Tibial nerve (tissue), 4 donors: Measurements from ENCODE around the gene RTN4.

Experiments used
- EP300 ChIP-seq, 2 donors: sonication (generic); formaldehyde crosslinking; IDR thresholded peaks; one replicate each; pipeline ENCODE4 v1.6.1; 2017; ENCODE audit warnings: antibody characterized with exemption in 2 of 2, mild to moderate bottlenecking in 1 of 2
- POLR2A ChIP-seq, 2 donors: fragments of 450-650 bp; IDR thresholded peaks; one replicate each; pipeline ENCODE4 v1.6.1; 2017; ENCODE audit warnings: antibody characterized with exemption in 2 of 2, mild to moderate bottlenecking in 2 of 2, moderate library complexity in 2 of 2
- TF ChIP-seq, protein P1 (sequence below), 5 experiments: fragments of 200-600 bp in 3 of 5; fragments of 450-650 bp in 2 of 5; sonication (generic) in 3 of 5; IDR thresholded peaks; one replicate each; pipeline ENCODE4 v1.5.1; 2016 to 2019; ENCODE audit warnings: antibody characterized with exemption in 5 of 5, mild to moderate bottlenecking in 3 of 5, moderate library complexity in 2 of 5

DNA sequence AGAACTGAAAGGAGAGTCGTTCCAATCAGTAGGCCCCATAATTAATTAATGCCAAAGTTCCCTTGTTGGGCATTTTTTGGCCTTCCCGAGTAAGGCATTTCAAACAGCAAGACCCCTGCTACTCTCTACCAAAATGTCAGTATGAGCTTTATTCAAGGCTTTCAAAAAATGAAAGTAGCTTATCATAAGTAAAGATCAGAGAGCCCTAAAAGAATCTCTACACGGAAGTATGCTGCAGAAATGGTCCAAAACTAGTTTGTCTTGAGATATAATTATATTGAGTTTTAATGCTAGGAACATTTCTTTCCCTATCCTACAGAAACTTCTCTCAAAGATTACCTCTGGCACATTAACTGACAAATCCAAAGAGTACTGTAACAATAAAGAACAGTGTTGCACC, 43.9 kb downstream of the RTN4 start:
- no peak for TF ChIP-seq POLR2A (IDR thresholded peaks at IDR 0.05)
- TF ChIP-seq, protein P1, sequence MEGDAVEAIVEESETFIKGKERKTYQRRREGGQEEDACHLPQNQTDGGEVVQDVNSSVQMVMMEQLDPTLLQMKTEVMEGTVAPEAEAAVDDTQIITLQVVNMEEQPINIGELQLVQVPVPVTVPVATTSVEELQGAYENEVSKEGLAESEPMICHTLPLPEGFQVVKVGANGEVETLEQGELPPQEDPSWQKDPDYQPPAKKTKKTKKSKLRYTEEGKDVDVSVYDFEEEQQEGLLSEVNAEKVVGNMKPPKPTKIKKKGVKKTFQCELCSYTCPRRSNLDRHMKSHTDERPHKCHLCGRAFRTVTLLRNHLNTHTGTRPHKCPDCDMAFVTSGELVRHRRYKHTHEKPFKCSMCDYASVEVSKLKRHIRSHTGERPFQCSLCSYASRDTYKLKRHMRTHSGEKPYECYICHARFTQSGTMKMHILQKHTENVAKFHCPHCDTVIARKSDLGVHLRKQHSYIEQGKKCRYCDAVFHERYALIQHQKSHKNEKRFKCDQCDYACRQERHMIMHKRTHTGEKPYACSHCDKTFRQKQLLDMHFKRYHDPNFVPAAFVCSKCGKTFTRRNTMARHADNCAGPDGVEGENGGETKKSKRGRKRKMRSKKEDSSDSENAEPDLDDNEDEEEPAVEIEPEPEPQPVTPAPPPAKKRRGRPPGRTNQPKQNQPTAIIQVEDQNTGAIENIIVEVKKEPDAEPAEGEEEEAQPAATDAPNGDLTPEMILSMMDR (IDR thresholded peaks at IDR 0.05), result no peak
- no peak for TF ChIP-seq EP300 (IDR thresholded peaks at IDR 0.05)
